ENCODE data around the gene KPNA1.
A peak's percentile ranks its signal among the peaks of the same experiment; 100 is the strongest.

The KPNA1 gene

GRCh38 chr3:122514123-122515019, at the start of gene KPNA1:
KPNA1 (minus strand) TSS chr3:122514939; CDS start chr3:122496565, 18,374 bp downstream.
- no peaks in the 10 kb centered on the region for H3K36me3 ChIP-seq (ENCODE audit: control insufficient read depth in 1 of 2, insufficient read depth in 2 of 2, low read length in 2 of 2)
- H3K9me3 ChIP-seq (ENCODE audit: control insufficient read depth in 1 of 2, low read length in 2 of 2), result no peaks in the 10 kb centered on the region
- peaks cover 14 to 21% of the 10 kb centered on the region in 2 donors for H3K4me1 ChIP-seq (ENCODE audit: control insufficient read depth in 1 of 2, insufficient read depth in 2 of 2, low read length in 2 of 2)

GRCh38 chr3:122564155-122564912, 49.6 kb upstream of the KPNA1 start, which contains the start of the genes DTX3L and PARP9:
DTX3L (plus strand) TSS chr3:122564338; CDS start chr3:122564427, 89 bp downstream.
PARP9 (minus strand) TSS chr3:122564300; CDS start chr3:122559620, 4,680 bp downstream.
- Histone ChIP-seq H3K4me1 (ENCODE audit: control insufficient read depth in 1 of 2, insufficient read depth in 2 of 2, low read length in 2 of 2) (peaks cover 20 to 25% of the 10 kb centered on the region in 2 donors), H3K27me3 (ENCODE audit: control insufficient read depth in 1 of 2, insufficient read depth in 2 of 2, low read length in 2 of 2) (no peaks in the 10 kb centered on the region), H3K27ac (ENCODE audit: low read depth, low read length) (peak within 1 kb of the TSS; percentile 94), H3K9me3 (ENCODE audit: control insufficient read depth in 1 of 2, low read length in 2 of 2) (no peaks in the 10 kb centered on the region), H3K36me3 (ENCODE audit: control insufficient read depth in 1 of 2, insufficient read depth in 2 of 2, low read length in 2 of 2) (peaks cover 4 to 35% of the 10 kb centered on the region in 2 donors), H3K9ac (ENCODE audit: low read depth in 1 of 2, low read length in 2 of 2) (peak within 1 kb of the TSS; percentile 65 to 95), H3K4me3 (ENCODE audit: low read depth in 1 of 2, low read length in 2 of 2) (peak within 1 kb of the TSS; percentile 73 to 94)

More at GRCh38 chr3:122514123-122515019, at the start of gene KPNA1:
- H3K27ac ChIP-seq (ENCODE audit: low read depth, low read length), result peak within 1 kb of the TSS; percentile 97
- H3K4me3 ChIP-seq (ENCODE audit: low read depth in 1 of 2, low read length in 2 of 2), result peak within 1 kb of the TSS; percentile 80 to 82
- peak within 1 kb of the TSS; percentile 67 to 68 for H3K9ac ChIP-seq (ENCODE audit: low read depth in 1 of 2, low read length in 2 of 2)
- no peaks in the 10 kb centered on the region for H3K27me3 ChIP-seq (ENCODE audit: control insufficient read depth in 1 of 2, insufficient read depth in 2 of 2, low read length in 2 of 2)

- H3K27me3 ChIP-seq (ENCODE audit: control insufficient read depth in 1 of 2, insufficient read depth in 2 of 2, low read length in 2 of 2), result no peaks in the 10 kb centered on the region
- peak overlapping the region; percentile 94 for H3K27ac ChIP-seq (ENCODE audit: low read depth, low read length)
- H3K9me3 ChIP-seq (ENCODE audit: control insufficient read depth in 1 of 2, low read length in 2 of 2), result no peaks in the 10 kb centered on the region
- peak overlapping the region; percentile 73 to 94 for H3K4me3 ChIP-seq (ENCODE audit: low read depth in 1 of 2, low read length in 2 of 2)
- peak overlapping the region; percentile 65 to 95 for H3K9ac ChIP-seq (ENCODE audit: low read depth in 1 of 2, low read length in 2 of 2)
- peaks cover 20 to 25% of the 10 kb centered on the region in 2 donors for H3K4me1 ChIP-seq (ENCODE audit: control insufficient read depth in 1 of 2, insufficient read depth in 2 of 2, low read length in 2 of 2)
- H3K36me3 ChIP-seq (ENCODE audit: control insufficient read depth in 1 of 2, insufficient read depth in 2 of 2, low read length in 2 of 2), result peaks cover 4 to 35% of the 10 kb centered on the region in 2 donors
These were observed 48.9 kb upstream of the KPNA1 start for GRCh38 chr3:122563717-122564025.

GRCh38 chr3:122562923-122563716, 48.4 kb upstream of the KPNA1 start:
- Histone ChIP-seq H3K4me1 (ENCODE audit: control insufficient read depth in 1 of 2, insufficient read depth in 2 of 2, low read length in 2 of 2) (peaks cover 20 to 25% of the 10 kb centered on the region in 2 donors), H3K4me3 (ENCODE audit: low read depth in 1 of 2, low read length in 2 of 2) (peak overlapping the region; percentile 73 to 94)

GRCh38 chr3:122560680-122561079, 45.9 kb upstream of the KPNA1 start:
- peaks cover 18 to 35% of the 10 kb centered on the region in 2 donors for H3K36me3 ChIP-seq (ENCODE audit: control insufficient read depth in 1 of 2, insufficient read depth in 2 of 2, low read length in 2 of 2)
- H3K9ac ChIP-seq (ENCODE audit: low read depth in 1 of 2, low read length in 2 of 2), result no peak overlapping the region
- H3K27me3 ChIP-seq (ENCODE audit: control insufficient read depth in 1 of 2, insufficient read depth in 2 of 2, low read length in 2 of 2), result no peaks in the 10 kb centered on the region
- H3K4me1 ChIP-seq (ENCODE audit: control insufficient read depth in 1 of 2, insufficient read depth in 2 of 2, low read length in 2 of 2), result peaks cover 10 to 19% of the 10 kb centered on the region in 2 donors
- no peak overlapping the region for H3K27ac ChIP-seq (ENCODE audit: low read depth, low read length)
- H3K9me3 ChIP-seq (ENCODE audit: control insufficient read depth in 1 of 2, low read length in 2 of 2), result no peaks in the 10 kb centered on the region
- H3K4me3 ChIP-seq (ENCODE audit: low read depth in 1 of 2, low read length in 2 of 2), result no peak overlapping the region

More at GRCh38 chr3:122562923-122563716, 48.4 kb upstream of the KPNA1 start:
- Histone ChIP-seq H3K9me3 (ENCODE audit: control insufficient read depth in 1 of 2, low read length in 2 of 2) (no peaks in the 10 kb centered on the region), H3K36me3 (ENCODE audit: control insufficient read depth in 1 of 2, insufficient read depth in 2 of 2, low read length in 2 of 2) (peaks cover 8 to 36% of the 10 kb centered on the region in 2 donors), H3K27ac (ENCODE audit: low read depth, low read length) (no peak overlapping the region), H3K27me3 (ENCODE audit: control insufficient read depth in 1 of 2, insufficient read depth in 2 of 2, low read length in 2 of 2) (no peaks in the 10 kb centered on the region), H3K9ac (ENCODE audit: low read depth in 1 of 2, low read length in 2 of 2) (peak overlapping the region; percentile 65 to 95)

GRCh38 chr3:122559906-122560305, 45.2 kb upstream of the KPNA1 start:
- H3K4me1 ChIP-seq (ENCODE audit: control insufficient read depth in 1 of 2, insufficient read depth in 2 of 2, low read length in 2 of 2), result peaks cover 9 to 13% of the 10 kb centered on the region in 2 donors

GRCh38 chr3:122558605-122559004, 43.9 kb upstream of the KPNA1 start:
- Histone ChIP-seq H3K4me3 (ENCODE audit: low read depth in 1 of 2, low read length in 2 of 2) (no peak overlapping the region), H3K36me3 (ENCODE audit: control insufficient read depth in 1 of 2, insufficient read depth in 2 of 2, low read length in 2 of 2) (peaks cover 27 to 55% of the 10 kb centered on the region in 2 donors), H3K27ac (ENCODE audit: low read depth, low read length) (no peak overlapping the region), H3K9ac (ENCODE audit: low read depth in 1 of 2, low read length in 2 of 2) (no peak overlapping the region), H3K9me3 (ENCODE audit: control insufficient read depth in 1 of 2, low read length in 2 of 2) (no peaks in the 10 kb centered on the region), H3K4me1 (ENCODE audit: control insufficient read depth in 1 of 2, insufficient read depth in 2 of 2, low read length in 2 of 2) (peaks cover 9 to 10% of the 10 kb centered on the region in 2 donors), H3K27me3 (ENCODE audit: control insufficient read depth in 1 of 2, insufficient read depth in 2 of 2, low read length in 2 of 2) (no peaks in the 10 kb centered on the region)

More at GRCh38 chr3:122559906-122560305, 45.2 kb upstream of the KPNA1 start:
- Histone ChIP-seq H3K4me3 (ENCODE audit: low read depth in 1 of 2, low read length in 2 of 2) (no peak overlapping the region), H3K9ac (ENCODE audit: low read depth in 1 of 2, low read length in 2 of 2) (no peak overlapping the region), H3K27ac (ENCODE audit: low read depth, low read length) (no peak overlapping the region), H3K9me3 (ENCODE audit: control insufficient read depth in 1 of 2, low read length in 2 of 2) (no peaks in the 10 kb centered on the region), H3K36me3 (ENCODE audit: control insufficient read depth in 1 of 2, insufficient read depth in 2 of 2, low read length in 2 of 2) (peaks cover 25 to 43% of the 10 kb centered on the region in 2 donors), H3K27me3 (ENCODE audit: control insufficient read depth in 1 of 2, insufficient read depth in 2 of 2, low read length in 2 of 2) (no peaks in the 10 kb centered on the region)

GRCh38 chr3:122557356-122557755, 42.6 kb upstream of the KPNA1 start:
- H3K9ac ChIP-seq (ENCODE audit: low read depth in 1 of 2, low read length in 2 of 2), result no peak overlapping the region
- H3K27me3 ChIP-seq (ENCODE audit: control insufficient read depth in 1 of 2, insufficient read depth in 2 of 2, low read length in 2 of 2), result no peaks in the 10 kb centered on the region
- H3K9me3 ChIP-seq (ENCODE audit: control insufficient read depth in 1 of 2, low read length in 2 of 2), result no peaks in the 10 kb centered on the region
- H3K4me3 ChIP-seq (ENCODE audit: low read depth in 1 of 2, low read length in 2 of 2), result no peak overlapping the region
- H3K4me1 ChIP-seq (ENCODE audit: control insufficient read depth in 1 of 2, insufficient read depth in 2 of 2, low read length in 2 of 2), result peaks cover 0 to under 1% of the 10 kb centered on the region in 2 donors
- no peak overlapping the region for H3K27ac ChIP-seq (ENCODE audit: low read depth, low read length)
- H3K36me3 ChIP-seq (ENCODE audit: control insufficient read depth in 1 of 2, insufficient read depth in 2 of 2, low read length in 2 of 2), result peaks cover 38 to 62% of the 10 kb centered on the region in 2 donors

GRCh38 chr3:122555275-122556071, 40.7 kb upstream of the KPNA1 start:
- Histone ChIP-seq H3K4me1 (ENCODE audit: control insufficient read depth in 1 of 2, insufficient read depth in 2 of 2, low read length in 2 of 2) (no peaks in the 10 kb centered on the region), H3K36me3 (ENCODE audit: control insufficient read depth in 1 of 2, insufficient read depth in 2 of 2, low read length in 2 of 2) (peaks cover 50 to 79% of the 10 kb centered on the region in 2 donors), H3K4me3 (ENCODE audit: low read depth in 1 of 2, low read length in 2 of 2) (no peak overlapping the region), H3K9ac (ENCODE audit: low read depth in 1 of 2, low read length in 2 of 2) (no peak overlapping the region), H3K27ac (ENCODE audit: low read depth, low read length) (no peak overlapping the region), H3K9me3 (ENCODE audit: control insufficient read depth in 1 of 2, low read length in 2 of 2) (no peaks in the 10 kb centered on the region), H3K27me3 (ENCODE audit: control insufficient read depth in 1 of 2, insufficient read depth in 2 of 2, low read length in 2 of 2) (no peaks in the 10 kb centered on the region)

Data from duodenal mucosa (tissue), 2 donors.